HCT116 (cell line): ENCODE measurements around the gene GLRX. TPM values are rescaled to one million over a fixed set of nuclear protein-coding genes. Genes with fewer than 3 reads are reported as not detected.

Experiments
- ATAC-seq: fragments of 200-7000 bp; cut with Tn5 transposase; 2 replicates; pipeline ENCODE4 v1.9.1; 2020; ENCODE audit warnings: mild to moderate bottlenecking, moderate library complexity
- BruUV-seq: library from RNA; stranded (reverse); fragments of 400-500 nt; replicated peaks from 2 replicates; lab custom pipeline; 2021; lab: Mats Ljungman, UMichigan
- CTCF ChIA-PET: fragments of 300-600 bp; sonication (Branson Sonifier 250); formaldehyde crosslinking; loops from one replicate; lab custom pipeline; 2021; ENCODE audit warnings: antibody characterized with exemption; lab: Charles Lee
- POLR2A ChIA-PET: fragments of 300-600, 350-600 bp; sonication (Branson Sonifier 250); formaldehyde crosslinking; loops from one replicate; lab custom pipeline; 2021; ENCODE audit warnings: antibody characterized with exemption; lab: Charles Lee
- RAD21 ChIA-PET, 2 experiments: fragments of 300-600 bp; sonication (Branson Sonifier 250); formaldehyde crosslinking; loops; one replicate each; lab custom pipeline; 2023; ENCODE audit warnings: low total read pairs in 2 of 2; ENCODE audit not compliant: uncharacterized antibody in 2 of 2, unreplicated experiment in 2 of 2, low non-redundant PET in 1 of 2; lab: Charles Lee
- DNase-seq: peaks from one replicate; pipeline ENCODE4 v3.0.0-alpha.2; 2010; ENCODE audit warnings: low read depth, low spot score
- H2AFZ ChIP-seq: fragments of 200-600 bp; shearing (Covaris generic), sonication (generic); 2 replicates; pipeline ENCODE4 v1.6.1; 2017; ENCODE audit warnings: low read depth, mixed run types, mixed read lengths, antibody characterized with exemption, low read length; ENCODE audit not compliant: poor library complexity, severe bottlenecking
- H3K27ac ChIP-seq: 2 replicates; pipeline ENCODE4 v1.5.1; 2012; ENCODE audit warnings: low read depth, low read length
- H3K27me3 ChIP-seq: fragments of 200-600 bp; sonication (generic); 2 replicates; pipeline ENCODE4 v1.6.1; 2016; ENCODE audit warnings: mixed run types, low read length, mixed read lengths; ENCODE audit not compliant: insufficient read depth
- H3K36me3 ChIP-seq, 2 experiments: fragments of 200-500 bp in 1 of 2; fragments of 200-600 bp in 1 of 2; sonication (Bioruptor generic) in 1 of 2; sonication (generic) in 1 of 2; 2 replicates each; pipeline versions ENCODE4 v1.5.1 to v1.6.1; 2014 to 2016; ENCODE audit warnings: low read length in 2 of 2, inconsistent platforms in 1 of 2, mixed read lengths in 1 of 2, mixed run types in 1 of 2; ENCODE audit not compliant: insufficient read depth in 2 of 2, control insufficient read depth in 1 of 2
- H3K4me1 ChIP-seq, 2 experiments: fragments of 200-600 bp in 1 of 2; sonication (generic) in 1 of 2; 2 replicates each; pipeline versions ENCODE4 v1.5.1 to v1.6.1; 2012 to 2017; ENCODE audit warnings: low read length in 2 of 2, inconsistent platforms in 1 of 2, mild to moderate bottlenecking in 1 of 2, mixed read lengths in 1 of 2, mixed run types in 1 of 2, moderate library complexity in 1 of 2; ENCODE audit not compliant: insufficient read depth in 2 of 2, control insufficient read depth in 1 of 2
- H3K4me2 ChIP-seq: fragments of 200-600 bp; sonication (generic); 2 replicates; pipeline ENCODE4 v1.6.1; 2017; ENCODE audit warnings: mixed run types, low read length, mixed read lengths
- H3K4me3 ChIP-seq, 2 experiments: fragments of 200-600 bp in 1 of 2; sonication (generic) in 1 of 2; replicated peaks in 1 of 2; 2 replicates each; pipeline ENCODE4 v1.5.1; 2011 to 2016; ENCODE audit warnings: low read length in 2 of 2, control low read depth in 1 of 2, low read depth in 1 of 2, mild to moderate bottlenecking in 1 of 2, mixed read lengths in 1 of 2, mixed run types in 1 of 2
- H3K79me2 ChIP-seq: fragments of 200-600 bp; sonication (generic); 2 replicates; pipeline ENCODE4 v1.6.1; 2017; ENCODE audit warnings: mild to moderate bottlenecking, mixed run types, low read length, moderate library complexity, mixed read lengths; ENCODE audit not compliant: insufficient read depth
- H3K9ac ChIP-seq: fragments of 200-600 bp; sonication (generic); 2 replicates; pipeline ENCODE4 v1.6.1; 2016; ENCODE audit warnings: low read length, mixed read lengths
- H3K9me2 ChIP-seq: fragments of 200-600 bp; sonication (generic), shearing (Covaris generic); 2 replicates; pipeline ENCODE4 v1.6.1; 2017; ENCODE audit warnings: mixed run types, mild to moderate bottlenecking, moderate library complexity; ENCODE audit not compliant: insufficient read depth
- H3K9me3 ChIP-seq, 2 experiments: fragments of 200-500 bp in 1 of 2; fragments of 200-600 bp in 1 of 2; sonication (Bioruptor generic) in 1 of 2; sonication (generic) in 1 of 2; 2 replicates each; pipeline ENCODE4 v1.6.1; 2014 to 2017; ENCODE audit warnings: low read length in 2 of 2, mixed read lengths in 2 of 2, inconsistent platforms in 1 of 2, low read depth in 1 of 2, mild to moderate bottlenecking in 1 of 2, mixed run types in 1 of 2, moderate library complexity in 1 of 2; ENCODE audit not compliant: control insufficient read depth in 1 of 2, insufficient read depth in 1 of 2
- H4K20me1 ChIP-seq: fragments of 200-600 bp; sonication (generic), shearing (Covaris generic); 2 replicates; pipeline ENCODE4 v1.6.1; 2017; ENCODE audit warnings: mixed run types, mild to moderate bottlenecking, moderate library complexity; ENCODE audit not compliant: insufficient read depth
- CBX3 ChIP-seq: IDR thresholded peaks from 2 replicates; pipeline ENCODE4 v1.6.1; 2012; ENCODE audit warnings: low read depth
- CEBPB ChIP-seq: IDR thresholded peaks from 2 replicates; pipeline ENCODE4 v1.6.1; 2012; ENCODE audit warnings: low read depth
- EGR1 ChIP-seq: IDR thresholded peaks from 2 replicates; pipeline ENCODE4 v1.6.1; 2012; ENCODE audit warnings: low read depth
- ELF1 ChIP-seq: IDR thresholded peaks from 2 replicates; pipeline ENCODE4 v1.6.1; 2012; ENCODE audit warnings: low read depth, borderline replicate concordance
- FOSL1 ChIP-seq: IDR thresholded peaks from 2 replicates; pipeline ENCODE4 v1.6.1; 2012; ENCODE audit warnings: low read depth
- POLR2A ChIP-seq: IDR thresholded peaks from 2 replicates; pipeline ENCODE4 v1.7.0; 2011; ENCODE audit warnings: borderline replicate concordance; ENCODE audit not compliant: insufficient read depth, insufficient read length; ENCODE audit errors: extremely low read depth
- REST ChIP-seq: IDR thresholded peaks from 2 replicates; pipeline ENCODE4 v1.6.1; 2012; ENCODE audit warnings: low read depth
- TCF7L2 ChIP-seq: IDR thresholded peaks from 2 replicates; pipeline ENCODE4 v1.7.0; 2011; ENCODE audit warnings: borderline replicate concordance, inconsistent platforms; ENCODE audit not compliant: insufficient read depth, insufficient read length; ENCODE audit errors: extremely low read depth
- YY1 ChIP-seq: IDR thresholded peaks from 2 replicates; pipeline ENCODE4 v1.6.1; 2011; ENCODE audit warnings: low read length, low read depth, moderate library complexity, mild to moderate bottlenecking; ENCODE audit not compliant: insufficient replicate concordance; ENCODE audit errors: extremely low read depth
- intact Hi-C: fragments of 100-400 bp; cut with micrococcal nuclease; formaldehyde crosslinking; loops from 2 replicates; pipeline ENCODE4 v1.10.0; 2022
- total RNA-seq: library from RNA; stranded (reverse); gene quantifications from one replicate; pipeline ENCODE4 v1.2.1, GENCODE V29; 2021; ENCODE audit not compliant: unreplicated experiment
- TF ChIP-seq, protein P1 (sequence below), 3 experiments: fragments of 200-600 bp in 1 of 3; sonication (generic) in 1 of 3; IDR thresholded peaks in 2 of 3; conservative IDR thresholded peaks in 1 of 3; 2 replicates each; pipeline ENCODE4 v1.5.1; 2012 to 2017; ENCODE audit warnings: low read depth in 2 of 3, low read length in 2 of 3, antibody characterized with exemption in 1 of 3, borderline replicate concordance in 1 of 3, control low read depth in 1 of 3, mild to moderate bottlenecking in 1 of 3, mixed read lengths in 1 of 3, mixed run types in 1 of 3, moderate library complexity in 1 of 3; ENCODE audit not compliant: insufficient read depth in 1 of 3
- TF ChIP-seq, protein P2 (sequence below): IDR thresholded peaks from 2 replicates; pipeline ENCODE4 v1.6.1; 2012

GLRX gene
- total RNA-seq, 1 experiment from 2014 or later = 29.3 TPM

DNA sequence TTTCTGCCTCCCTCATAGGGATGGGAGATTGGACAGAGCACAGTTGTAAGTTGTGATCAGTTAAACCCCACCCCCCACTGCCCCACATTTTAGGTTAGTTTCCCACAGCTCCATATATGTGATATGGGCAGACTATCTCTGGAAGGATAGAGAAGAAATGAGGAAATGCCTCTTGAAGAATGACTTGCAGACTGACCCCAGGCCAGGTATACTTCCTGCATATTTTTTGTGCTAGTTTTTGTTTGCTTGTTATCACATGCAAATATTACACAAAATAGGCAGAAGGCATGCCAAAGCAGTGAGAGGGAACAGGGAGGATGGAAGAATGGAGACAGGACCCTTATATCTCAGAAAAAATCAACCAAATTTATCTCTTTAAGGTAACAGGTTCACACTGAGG, 10.1 kb upstream of the GLRX start:
- Histone ChIP-seq H3K27ac (no peak overlapping the region), H3K27me3 (no peaks in the 10 kb centered on the region), H3K9ac (no peak overlapping the region), H3K79me2 (no peaks in the 10 kb centered on the region), H2AFZ (no peak overlapping the region)
- RAD21 ChIA-PET = no interaction called here
- BruUV-seq = no TSS peak
- TF ChIP-seq CEBPB (no peak), FOSL1 (no peak), CBX3 (no peak), YY1 (no peak)
- TF ChIP-seq, all 23 proteins: peak for 0
- Histone ChIP-seq H4K20me1 (no peaks in the 10 kb centered on the region), H3K4me3 (no peak overlapping the region), H3K4me1 (peaks cover 0 to 2% of the 10 kb centered on the region in 2 experiments; a peak in 1 of 4 replicates), H3K9me2 (no peaks in the 10 kb centered on the region), H3K4me2 (no peak overlapping the region), H3K36me3 (no peaks in the 10 kb centered on the region), H3K9me3 (no peaks in the 10 kb centered on the region)
- ATAC-seq (no peak), DNase-seq (no peak)
- POLR2A ChIA-PET = interaction anchor here (0.7 kb wide), 1 partner anchor 9 kb away, joined by 3 read pairs; no protein-coding TSS in a partner anchor
- CTCF ChIA-PET = no interaction called here
- intact Hi-C loops = no loop called here

DNA sequence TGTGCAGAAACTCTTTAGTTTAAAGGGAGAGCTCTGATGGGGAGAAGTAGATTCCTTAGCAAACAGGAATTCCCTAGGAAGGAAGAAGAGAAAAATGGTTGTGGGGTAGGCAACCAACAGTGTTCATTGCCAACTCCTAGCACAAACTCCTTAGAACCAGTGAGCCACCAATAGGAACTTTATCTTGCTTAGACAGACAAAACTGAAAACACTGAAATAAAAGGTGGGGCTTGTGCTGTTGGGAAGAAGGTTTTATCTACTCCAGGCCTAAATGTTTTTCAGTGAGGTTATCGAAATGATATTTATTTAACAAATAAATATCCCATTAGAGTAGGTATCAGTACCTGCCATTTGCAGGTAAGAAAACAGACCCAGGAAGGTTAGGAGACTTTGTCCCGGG, 7.7 kb upstream of the GLRX start:
- no peak overlapping the region for H2AFZ ChIP-seq
- no peak overlapping the region for H3K4me2 ChIP-seq
- no peak overlapping the region for H3K4me3 ChIP-seq
- no peaks in the 10 kb centered on the region for H3K9me3 ChIP-seq
- no TSS peak for BruUV-seq
- H3K27ac ChIP-seq = no peak overlapping the region
- peaks cover 0 to 2% of the 10 kb centered on the region in 2 experiments; a peak in 1 of 4 replicates for H3K4me1 ChIP-seq
- H4K20me1 ChIP-seq = no peaks in the 10 kb centered on the region
- no peak overlapping the region for H3K9ac ChIP-seq
- DNase-seq (no peak), ATAC-seq (no peak)
- intact Hi-C loops = no loop called here
- ChIA-PET POLR2A (no interaction called here), CTCF (interaction anchor here (0.9 kb wide), 1 partner anchor 13 kb away, joined by 3 read pairs; no protein-coding TSS in a partner anchor), RAD21 (no interaction called here)
- no peaks in the 10 kb centered on the region for H3K27me3 ChIP-seq
- no peaks in the 10 kb centered on the region for H3K36me3 ChIP-seq
- no peaks in the 10 kb centered on the region for H3K9me2 ChIP-seq
- H3K79me2 ChIP-seq = no peaks in the 10 kb centered on the region
- TF ChIP-seq, protein P1, sequence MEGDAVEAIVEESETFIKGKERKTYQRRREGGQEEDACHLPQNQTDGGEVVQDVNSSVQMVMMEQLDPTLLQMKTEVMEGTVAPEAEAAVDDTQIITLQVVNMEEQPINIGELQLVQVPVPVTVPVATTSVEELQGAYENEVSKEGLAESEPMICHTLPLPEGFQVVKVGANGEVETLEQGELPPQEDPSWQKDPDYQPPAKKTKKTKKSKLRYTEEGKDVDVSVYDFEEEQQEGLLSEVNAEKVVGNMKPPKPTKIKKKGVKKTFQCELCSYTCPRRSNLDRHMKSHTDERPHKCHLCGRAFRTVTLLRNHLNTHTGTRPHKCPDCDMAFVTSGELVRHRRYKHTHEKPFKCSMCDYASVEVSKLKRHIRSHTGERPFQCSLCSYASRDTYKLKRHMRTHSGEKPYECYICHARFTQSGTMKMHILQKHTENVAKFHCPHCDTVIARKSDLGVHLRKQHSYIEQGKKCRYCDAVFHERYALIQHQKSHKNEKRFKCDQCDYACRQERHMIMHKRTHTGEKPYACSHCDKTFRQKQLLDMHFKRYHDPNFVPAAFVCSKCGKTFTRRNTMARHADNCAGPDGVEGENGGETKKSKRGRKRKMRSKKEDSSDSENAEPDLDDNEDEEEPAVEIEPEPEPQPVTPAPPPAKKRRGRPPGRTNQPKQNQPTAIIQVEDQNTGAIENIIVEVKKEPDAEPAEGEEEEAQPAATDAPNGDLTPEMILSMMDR (IDR thresholded peaks at IDR 0.05 in 2 of 3, conservative IDR thresholded peaks at IDR 0.05 in 1 of 3; ENCODE audit: borderline replicate concordance in 1 of 3, insufficient read depth in 1 of 3, low read depth in 2 of 3, low read length in 2 of 3) = no peak
- TF ChIP-seq EGR1 (no peak), CEBPB (no peak), ELF1 (no peak), YY1 (no peak), TCF7L2 (no peak), POLR2A (no peak), REST (no peak)
- TF ChIP-seq, protein P2, sequence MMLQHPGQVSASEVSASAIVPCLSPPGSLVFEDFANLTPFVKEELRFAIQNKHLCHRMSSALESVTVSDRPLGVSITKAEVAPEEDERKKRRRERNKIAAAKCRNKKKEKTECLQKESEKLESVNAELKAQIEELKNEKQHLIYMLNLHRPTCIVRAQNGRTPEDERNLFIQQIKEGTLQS = no peak
